ENCODE measurements around the gene ZBTB42. TPM values are rescaled to one million over a fixed set of nuclear protein-coding genes. Genes with fewer than 3 reads are reported as not detected.
A peak's percentile ranks its signal among the peaks of the same experiment; 100 is the strongest.
"Not testable (repeated sequence)": the region's sequence is repeated elsewhere in the genome, so short reads cannot be mapped to it uniquely, and the experiment has no call there.

Gene ZBTB42
- total and polyA plus RNA-seq, 2 of the 13 experiments (the other 11 are each of a cell fraction or from before 2014, with no cell fraction given), result 2.8 to 4.2 TPM

DNA sequence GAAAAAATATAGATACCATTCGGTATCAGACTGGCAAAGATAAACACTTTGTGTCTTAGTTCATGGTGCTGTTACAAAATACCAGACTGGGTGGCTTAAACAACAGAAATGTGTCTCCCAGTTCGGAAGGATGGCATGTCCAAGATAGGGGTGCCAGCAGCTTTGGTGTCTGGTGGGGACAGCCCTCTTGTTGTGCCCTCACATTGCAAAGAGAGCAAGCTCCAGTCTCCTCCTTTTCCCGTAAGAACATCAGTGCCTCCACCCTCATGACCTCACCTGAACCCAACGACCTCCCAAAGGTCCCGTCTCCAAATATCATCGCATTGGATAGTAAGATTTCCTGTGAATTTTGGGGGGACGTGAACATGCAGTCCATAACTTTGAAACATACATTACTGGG, 12.4 kb downstream of the ZBTB42 start:
- Histone ChIP-seq H3K9me3 (ENCODE audit: low read length) (no peaks in the 10 kb centered on the region), H3K27me3 (ENCODE audit: control insufficient read depth in 1 of 2, insufficient read depth in 2 of 2, low read length in 2 of 2) (no peaks in the 10 kb centered on the region), H3K27ac (ENCODE audit: extremely low read length, insufficient read depth, low read length) (no peak overlapping the region), H3K4me1 (ENCODE audit: insufficient read depth, low read length) (peaks cover 31% of the 10 kb centered on the region), H3K36me3 (replicated peaks in 1 of 2; ENCODE audit: control insufficient read depth in 1 of 2, insufficient read depth in 2 of 2, low read length in 2 of 2) (no peaks in the 10 kb centered on the region), H3K79me2 (ENCODE audit: insufficient read depth, low read length) (peaks cover 6% of the 10 kb centered on the region), H3K4me2 (ENCODE audit: low read depth, low read length) (no peak overlapping the region), H3K9ac (ENCODE audit: insufficient read depth, low read depth, low read length) (no peak overlapping the region), H3K4me3 (replicated peaks in 1 of 3; ENCODE audit: insufficient read depth in 1 of 3, low read depth in 2 of 3, low read length in 3 of 3) (no peak overlapping the region), H4K20me1 (ENCODE audit: insufficient read depth, low read length) (no peaks in the 10 kb centered on the region), H2AFZ (ENCODE audit: low read length) (no peak overlapping the region)
- intact Hi-C loops (cut with micrococcal nuclease; ENCODE audit: unreplicated experiment) (no loop called here), in situ Hi-C loops (cut with HindIII; ENCODE audit: extremely low pct_ligation_motif_present, low pct_unique_long_range_greater_than_20kb) (no loop called here)
- DNase-seq (ENCODE audit: low spot score) (no peak), FAIRE-seq (no peak), ATAC-seq (no peak)
- no TSS peak for BruUV-seq (replicated peaks)
- 87% methylated on average over 7 of the region's 7 CpGs for WGBS (ENCODE audit: low lambda C conversion rate)
- TF ChIP-seq, protein P1, sequence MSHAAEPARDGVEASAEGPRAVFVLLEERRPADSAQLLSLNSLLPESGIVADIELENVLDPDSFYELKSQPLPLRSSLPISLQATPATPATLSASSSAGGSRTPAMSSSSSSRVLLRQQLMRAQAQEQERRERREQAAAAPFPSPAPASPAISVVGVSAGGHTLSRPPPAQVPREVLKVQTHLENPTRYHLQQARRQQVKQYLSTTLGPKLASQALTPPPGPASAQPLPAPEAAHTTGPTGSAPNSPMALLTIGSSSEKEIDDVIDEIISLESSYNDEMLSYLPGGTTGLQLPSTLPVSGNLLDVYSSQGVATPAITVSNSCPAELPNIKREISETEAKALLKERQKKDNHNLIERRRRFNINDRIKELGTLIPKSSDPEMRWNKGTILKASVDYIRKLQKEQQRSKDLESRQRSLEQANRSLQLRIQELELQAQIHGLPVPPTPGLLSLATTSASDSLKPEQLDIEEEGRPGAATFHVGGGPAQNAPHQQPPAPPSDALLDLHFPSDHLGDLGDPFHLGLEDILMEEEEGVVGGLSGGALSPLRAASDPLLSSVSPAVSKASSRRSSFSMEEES (CRISPR knock-in tag; IDR thresholded peaks at IDR 0.05), result no peak
- TF ChIP-seq RAD51 (IDR thresholded peaks at IDR 0.05; ENCODE audit: borderline replicate concordance) (no peak), JDP2 (CRISPR knock-in tag; IDR thresholded peaks at IDR 0.05; ENCODE audit: borderline replicate concordance) (no peak)
- TF ChIP-seq, protein P2, sequence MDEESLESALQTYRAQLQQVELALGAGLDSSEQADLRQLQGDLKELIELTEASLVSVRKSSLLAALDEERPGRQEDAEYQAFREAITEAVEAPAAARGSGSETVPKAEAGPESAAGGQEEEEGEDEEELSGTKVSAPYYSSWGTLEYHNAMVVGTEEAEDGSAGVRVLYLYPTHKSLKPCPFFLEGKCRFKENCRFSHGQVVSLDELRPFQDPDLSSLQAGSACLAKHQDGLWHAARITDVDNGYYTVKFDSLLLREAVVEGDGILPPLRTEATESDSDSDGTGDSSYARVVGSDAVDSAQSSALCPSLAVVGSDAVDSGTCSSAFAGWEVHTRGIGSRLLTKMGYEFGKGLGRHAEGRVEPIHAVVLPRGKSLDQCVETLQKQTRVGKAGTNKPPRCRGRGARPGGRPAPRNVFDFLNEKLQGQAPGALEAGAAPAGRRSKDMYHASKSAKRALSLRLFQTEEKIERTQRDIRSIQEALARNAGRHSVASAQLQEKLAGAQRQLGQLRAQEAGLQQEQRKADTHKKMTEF (CRISPR knock-in tag; IDR thresholded peaks at IDR 0.05), result no peak
- ChIA-PET POLR2A (no interaction called here), CTCF (ENCODE audit: low intra/inter-chr PET ratio, low total read pairs) (no interaction called here)

DNA sequence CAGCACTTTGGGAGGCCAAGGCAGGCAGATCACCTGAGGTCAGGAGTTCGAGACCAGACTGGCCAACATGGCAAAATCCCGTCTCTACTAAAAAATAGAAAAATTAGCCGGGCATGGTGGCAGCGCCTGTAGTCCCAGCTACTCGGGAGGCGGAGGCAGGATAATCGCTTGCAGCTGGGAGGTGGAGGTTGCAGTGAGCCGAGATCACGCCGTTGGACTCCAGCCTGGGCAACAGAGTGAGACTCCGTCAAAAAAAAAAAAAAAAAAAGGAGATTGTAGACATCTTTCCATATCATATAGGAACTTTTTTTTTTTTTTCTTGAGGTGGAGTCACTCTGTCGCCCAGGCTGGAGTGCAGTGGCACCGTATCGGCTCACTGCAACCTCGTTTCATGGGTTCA, 13.8 kb downstream of the ZBTB42 start:
- peak overlapping the region in 2 of 3 experiments; percentile 79 to 80; a peak in 4 of 6 replicates for H3K4me3 ChIP-seq (replicated peaks in 1 of 3; ENCODE audit: insufficient read depth in 1 of 3, low read depth in 2 of 3, low read length in 3 of 3)
- DNase-seq (ENCODE audit: low spot score); H3K27me3 ChIP-seq (ENCODE audit: control insufficient read depth in 1 of 2, insufficient read depth in 2 of 2, low read length in 2 of 2); in situ Hi-C loops (cut with HindIII; ENCODE audit: extremely low pct_ligation_motif_present, low pct_unique_long_range_greater_than_20kb); BruUV-seq (replicated peaks); H3K27ac ChIP-seq (ENCODE audit: extremely low read length, insufficient read depth, low read length); POLR2A ChIA-PET; FAIRE-seq; H3K9ac ChIP-seq (ENCODE audit: insufficient read depth, low read depth, low read length); H3K36me3 ChIP-seq (replicated peaks in 1 of 2; ENCODE audit: control insufficient read depth in 1 of 2, insufficient read depth in 2 of 2, low read length in 2 of 2); ATAC-seq; H2AFZ ChIP-seq (ENCODE audit: low read length); H4K20me1 ChIP-seq (ENCODE audit: insufficient read depth, low read length); H3K79me2 ChIP-seq (ENCODE audit: insufficient read depth, low read length); CTCF ChIA-PET (ENCODE audit: low intra/inter-chr PET ratio, low total read pairs); H3K9me3 ChIP-seq (ENCODE audit: low read length); intact Hi-C loops (cut with micrococcal nuclease; ENCODE audit: unreplicated experiment): not testable (repeated sequence)
- H3K4me1 ChIP-seq (ENCODE audit: insufficient read depth, low read length), result peaks cover 31% of the 10 kb centered on the region
- WGBS (ENCODE audit: low lambda C conversion rate), result 90% methylated on average over 15 of the region's 15 CpGs
- H3K4me2 ChIP-seq (ENCODE audit: low read depth, low read length), result peak overlapping the region; percentile 84

Measured in HepG2 (cell line).